ENCODE measurements around the gene TSR3. TPM values are rescaled to one million over a fixed set of nuclear protein-coding genes. Genes with fewer than 3 reads are reported as not detected.

Gene TSR3
- total and polyA plus RNA-seq, 4 donors, result 20.3 to 29.9 (median 28.9) TPM

- peaks cover 4 to 51% (median 32%) of the 10 kb centered on the region in 4 donors for H3K36me3 ChIP-seq (ENCODE audit: control insufficient read depth in 4 of 4, insufficient read depth in 3 of 4, low read depth in 1 of 4, low read length in 3 of 4)
- no peak overlapping the region for H3K9ac ChIP-seq (ENCODE audit: low read depth in 1 of 2, low read length in 2 of 2)
- no peak overlapping the region for H3K27ac ChIP-seq (ENCODE audit: low read depth in 1 of 2, low read length in 2 of 2)
- no peaks in the 10 kb centered on the region for H3K9me3 ChIP-seq (ENCODE audit: control insufficient read depth in 4 of 4, low read length in 3 of 4)
- no peak for DNase-seq (ENCODE audit: low spot score)
- H3K4me1 ChIP-seq (ENCODE audit: control insufficient read depth in 4 of 4, insufficient read depth in 4 of 4, low read length in 3 of 4), result no peaks in the 10 kb centered on the region
- H3K4me3 ChIP-seq (ENCODE audit: low read depth in 1 of 3, low read length in 3 of 3), result no peak overlapping the region
- 90% methylated on average over 29 of the region's 29 CpGs for WGBS
- TF ChIP-seq MAX (IDR thresholded peaks at IDR 0.05) (no peak), FOXA1 (IDR thresholded peaks at IDR 0.05) (no peak), RXRA (IDR thresholded peaks at IDR 0.05) (no peak), HNF4A (conservative IDR thresholded peaks at IDR 0.05) (no peak), CTCF (IDR thresholded peaks at IDR 0.05; ENCODE audit: low read depth, low read length, missing input control) (no peak), FOXA2 (IDR thresholded peaks at IDR 0.05) (no peak), EGR1 (IDR thresholded peaks at IDR 0.05; ENCODE audit: low read depth in 2 of 2) (no peak), ZBTB33 (IDR thresholded peaks at IDR 0.05) (no peak), NR2F2 (IDR thresholded peaks at IDR 0.05) (no peak)
- TF ChIP-seq, protein P1, sequence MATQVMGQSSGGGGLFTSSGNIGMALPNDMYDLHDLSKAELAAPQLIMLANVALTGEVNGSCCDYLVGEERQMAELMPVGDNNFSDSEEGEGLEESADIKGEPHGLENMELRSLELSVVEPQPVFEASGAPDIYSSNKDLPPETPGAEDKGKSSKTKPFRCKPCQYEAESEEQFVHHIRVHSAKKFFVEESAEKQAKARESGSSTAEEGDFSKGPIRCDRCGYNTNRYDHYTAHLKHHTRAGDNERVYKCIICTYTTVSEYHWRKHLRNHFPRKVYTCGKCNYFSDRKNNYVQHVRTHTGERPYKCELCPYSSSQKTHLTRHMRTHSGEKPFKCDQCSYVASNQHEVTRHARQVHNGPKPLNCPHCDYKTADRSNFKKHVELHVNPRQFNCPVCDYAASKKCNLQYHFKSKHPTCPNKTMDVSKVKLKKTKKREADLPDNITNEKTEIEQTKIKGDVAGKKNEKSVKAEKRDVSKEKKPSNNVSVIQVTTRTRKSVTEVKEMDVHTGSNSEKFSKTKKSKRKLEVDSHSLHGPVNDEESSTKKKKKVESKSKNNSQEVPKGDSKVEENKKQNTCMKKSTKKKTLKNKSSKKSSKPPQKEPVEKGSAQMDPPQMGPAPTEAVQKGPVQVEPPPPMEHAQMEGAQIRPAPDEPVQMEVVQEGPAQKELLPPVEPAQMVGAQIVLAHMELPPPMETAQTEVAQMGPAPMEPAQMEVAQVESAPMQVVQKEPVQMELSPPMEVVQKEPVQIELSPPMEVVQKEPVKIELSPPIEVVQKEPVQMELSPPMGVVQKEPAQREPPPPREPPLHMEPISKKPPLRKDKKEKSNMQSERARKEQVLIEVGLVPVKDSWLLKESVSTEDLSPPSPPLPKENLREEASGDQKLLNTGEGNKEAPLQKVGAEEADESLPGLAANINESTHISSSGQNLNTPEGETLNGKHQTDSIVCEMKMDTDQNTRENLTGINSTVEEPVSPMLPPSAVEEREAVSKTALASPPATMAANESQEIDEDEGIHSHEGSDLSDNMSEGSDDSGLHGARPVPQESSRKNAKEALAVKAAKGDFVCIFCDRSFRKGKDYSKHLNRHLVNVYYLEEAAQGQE (IDR thresholded peaks at IDR 0.05), result no peak
- TF ChIP-seq, protein P2, sequence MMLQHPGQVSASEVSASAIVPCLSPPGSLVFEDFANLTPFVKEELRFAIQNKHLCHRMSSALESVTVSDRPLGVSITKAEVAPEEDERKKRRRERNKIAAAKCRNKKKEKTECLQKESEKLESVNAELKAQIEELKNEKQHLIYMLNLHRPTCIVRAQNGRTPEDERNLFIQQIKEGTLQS (IDR thresholded peaks at IDR 0.05), result no peak
- H3K27me3 ChIP-seq (ENCODE audit: control insufficient read depth in 4 of 4, insufficient read depth in 4 of 4, low read length in 3 of 4), result no peaks in the 10 kb centered on the region
Measured at GRCh38 chr16:1366060-1366711, 14.5 kb upstream of the TSR3 start.

DNA sequence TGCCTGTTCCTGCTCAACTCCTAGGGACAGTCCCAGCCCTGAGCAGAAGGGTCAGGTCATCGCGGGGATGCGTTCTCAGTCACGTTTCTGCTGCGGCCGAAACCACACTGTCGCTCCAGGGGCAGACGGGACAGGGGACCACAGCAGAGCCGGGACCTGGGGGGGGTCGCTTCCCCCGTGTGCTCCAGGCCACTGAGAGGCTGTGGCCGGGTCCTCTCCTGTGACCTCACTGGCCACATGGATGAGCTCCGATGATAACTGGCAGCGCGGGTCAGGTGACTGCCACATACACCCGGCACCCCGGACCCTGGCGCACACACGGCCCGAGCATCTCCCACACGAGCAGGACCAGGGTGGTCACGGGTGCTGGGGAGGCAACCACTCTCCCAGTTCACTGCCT, 12.8 kb upstream of the TSR3 start:
- no peak overlapping the region for H3K27ac ChIP-seq (ENCODE audit: low read depth in 1 of 2, low read length in 2 of 2)
- no peaks in the 10 kb centered on the region for H3K4me1 ChIP-seq (ENCODE audit: control insufficient read depth in 4 of 4, insufficient read depth in 4 of 4, low read length in 3 of 4)
- no peak overlapping the region for H3K4me3 ChIP-seq (ENCODE audit: low read depth in 1 of 3, low read length in 3 of 3)
- no peak overlapping the region for H3K9ac ChIP-seq (ENCODE audit: low read depth in 1 of 2, low read length in 2 of 2)
- no peaks in the 10 kb centered on the region for H3K9me3 ChIP-seq (ENCODE audit: control insufficient read depth in 4 of 4, low read length in 3 of 4)
- H3K36me3 ChIP-seq (ENCODE audit: control insufficient read depth in 4 of 4, insufficient read depth in 3 of 4, low read depth in 1 of 4, low read length in 3 of 4), result peaks cover 4 to 54% (median 32%) of the 10 kb centered on the region in 4 donors
- H3K27me3 ChIP-seq (ENCODE audit: control insufficient read depth in 4 of 4, insufficient read depth in 4 of 4, low read length in 3 of 4), result no peaks in the 10 kb centered on the region
- 92% methylated on average over 22 of the region's 22 CpGs for WGBS
- no peak for DNase-seq (ENCODE audit: low spot score)
- TF ChIP-seq MAX (IDR thresholded peaks at IDR 0.05), result no peak
- no peak for TF ChIP-seq FOXA2 (IDR thresholded peaks at IDR 0.05)
- no peak for TF ChIP-seq RAD21 (IDR thresholded peaks at IDR 0.05)
- no peak for TF ChIP-seq CTCF (IDR thresholded peaks at IDR 0.05; ENCODE audit: low read depth, low read length, missing input control)
- no peak for TF ChIP-seq JUND (IDR thresholded peaks at IDR 0.05)
- TF ChIP-seq RXRA (IDR thresholded peaks at IDR 0.05), result no peak
- no peak for TF ChIP-seq NR2F2 (IDR thresholded peaks at IDR 0.05)
- no peak for TF ChIP-seq FOXA1 (IDR thresholded peaks at IDR 0.05)
- no peak for TF ChIP-seq SP1 (IDR thresholded peaks at IDR 0.05)
- TF ChIP-seq ZBTB33 (IDR thresholded peaks at IDR 0.05), result no peak
- TF ChIP-seq HNF4A (conservative IDR thresholded peaks at IDR 0.05), result no peak
- TF ChIP-seq GABPA (IDR thresholded peaks at IDR 0.05 in 1 of 2, conservative IDR thresholded peaks at IDR 0.05 in 1 of 2), result no peak

Data from liver (tissue), 9 donors.